BLaER1 (cell line): ENCODE data around the gene FCRL1.

Source experiments
- H3K27ac ChIP-seq: shearing (Covaris generic); formaldehyde crosslinking; 2 replicates; pipeline ENCODE4 v1.8.1; 2022
- H3K27me3 ChIP-seq: shearing (Covaris generic); formaldehyde crosslinking; 2 replicates; pipeline ENCODE4 v1.8.1; 2022
- H3K36me3 ChIP-seq: shearing (Covaris generic); formaldehyde crosslinking; 2 replicates; pipeline ENCODE4 v1.8.1; 2022
- H3K4me1 ChIP-seq: shearing (Covaris generic); formaldehyde crosslinking; 2 replicates; pipeline ENCODE4 v1.8.1; 2022
- H3K4me2 ChIP-seq: shearing (Covaris generic); formaldehyde crosslinking; 2 replicates; pipeline ENCODE4 v1.8.1; 2022
- H3K4me3 ChIP-seq: shearing (Covaris generic); formaldehyde crosslinking; 2 replicates; pipeline ENCODE4 v1.8.1; 2022
- H3K9ac ChIP-seq: shearing (Covaris generic); formaldehyde crosslinking; 2 replicates; pipeline ENCODE4 v1.8.1; 2022
- H3K9me3 ChIP-seq: shearing (Covaris generic); formaldehyde crosslinking; 2 replicates; pipeline ENCODE4 v1.8.1; 2022
- H4K20me1 ChIP-seq: shearing (Covaris generic); formaldehyde crosslinking; 2 replicates; pipeline ENCODE4 v1.8.1; 2022
- Cebpa-rat ChIP-seq: shearing (Covaris generic); IDR thresholded peaks from 2 replicates; pipeline ENCODE4 v1.8.1; 2022

Gene FCRL1

DNA sequence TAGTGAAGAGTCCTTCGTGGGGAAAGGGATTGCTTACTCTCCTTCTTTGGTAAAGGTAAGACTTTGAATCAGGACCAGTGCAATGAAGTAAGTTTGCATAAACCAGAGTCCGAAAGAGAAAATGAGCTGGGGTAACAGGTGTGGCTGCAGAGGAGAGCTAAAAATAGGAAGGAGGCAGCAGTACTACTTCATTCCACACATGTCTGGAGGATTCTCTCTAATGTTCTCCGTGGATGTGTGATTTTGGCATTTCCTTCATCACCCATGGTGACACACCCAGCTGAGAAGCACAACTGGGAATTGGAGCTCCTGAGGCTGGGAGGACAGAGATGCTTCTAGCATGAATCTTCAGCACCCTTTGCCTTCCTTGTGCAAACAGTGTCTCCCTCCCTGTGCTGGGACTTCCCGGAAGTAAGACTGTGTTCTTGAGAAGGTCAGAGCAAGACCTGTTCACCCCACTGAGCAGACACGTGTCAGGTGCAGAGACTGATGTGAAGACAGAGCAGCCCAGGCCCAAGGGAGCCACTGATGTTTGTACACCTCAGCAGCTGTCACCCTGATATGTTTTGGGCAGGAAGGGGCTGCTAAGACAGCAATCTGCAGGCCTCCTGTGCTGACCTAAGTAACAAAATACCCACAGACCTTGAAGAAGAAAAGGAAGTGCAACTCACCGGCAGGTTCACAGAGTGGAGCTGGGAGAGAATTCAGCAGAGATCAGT, 13.3 kb downstream of the FCRL1 start:
- H3K4me3 ChIP-seq, result no peak overlapping the region
- no peak overlapping the region for H3K9ac ChIP-seq
- H3K36me3 ChIP-seq, result no peaks in the 10 kb centered on the region
- H3K27me3 ChIP-seq, result no peaks in the 10 kb centered on the region
- no peaks in the 10 kb centered on the region for H4K20me1 ChIP-seq
- no peak overlapping the region for H3K27ac ChIP-seq
- H3K9me3 ChIP-seq, result peaks cover 8% of the 10 kb centered on the region
- no peak overlapping the region for H3K4me2 ChIP-seq
- TF ChIP-seq Cebpa-rat, result no peak
- no peaks in the 10 kb centered on the region; the same call in 1 of the 2 replicates for H3K4me1 ChIP-seq

DNA sequence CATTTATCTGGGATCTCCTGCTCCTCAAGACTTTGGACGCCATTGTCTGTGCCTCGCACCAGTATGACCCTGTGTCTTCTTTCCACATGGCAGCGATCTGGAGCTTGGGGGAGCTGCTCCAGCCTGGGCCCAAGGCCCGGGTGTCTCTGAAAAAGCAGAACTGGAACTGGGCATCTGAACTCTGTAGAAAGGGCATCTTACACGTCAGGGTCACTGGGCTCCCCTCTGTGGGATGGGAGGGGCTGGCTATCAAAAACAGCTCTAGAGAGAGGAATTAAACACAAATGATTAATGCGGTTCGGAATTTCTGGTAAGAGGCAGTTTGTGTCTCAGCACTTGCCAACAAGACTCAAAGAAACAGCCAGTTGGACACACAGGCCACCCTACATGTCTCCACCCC, 16.1 kb downstream of the FCRL1 start:
- no peak overlapping the region for H3K27ac ChIP-seq
- no peaks in the 10 kb centered on the region for H3K36me3 ChIP-seq
- no peaks in the 10 kb centered on the region for H4K20me1 ChIP-seq
- H3K9ac ChIP-seq, result no peak overlapping the region
- TF ChIP-seq Cebpa-rat, result no peak
- H3K4me1 ChIP-seq, result no peaks in the 10 kb centered on the region; the same call in 1 of the 2 replicates
- H3K4me2 ChIP-seq, result no peak overlapping the region
- H3K9me3 ChIP-seq, result peaks cover 8% of the 10 kb centered on the region; the same call in 1 of the 2 replicates
- H3K27me3 ChIP-seq, result no peaks in the 10 kb centered on the region
- H3K4me3 ChIP-seq, result no peak overlapping the region

DNA sequence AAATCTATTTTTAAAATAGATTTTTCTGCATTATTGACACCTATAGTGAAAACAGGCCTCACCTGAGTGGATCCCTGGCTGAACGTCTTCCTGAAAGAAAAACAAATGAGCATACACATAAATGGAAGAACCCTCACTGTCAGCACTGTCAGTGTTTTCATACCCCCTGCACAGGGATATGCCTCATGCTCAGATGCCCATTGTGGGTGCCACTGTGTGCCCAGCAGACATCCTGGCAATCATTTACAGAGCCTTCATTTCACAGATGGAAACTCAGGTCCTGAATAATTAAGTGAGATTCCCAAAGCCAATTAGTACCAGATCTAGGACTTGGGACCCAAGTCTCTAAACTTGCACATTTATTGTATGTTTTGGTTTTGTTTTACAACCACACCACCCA, 19.9 kb downstream of the FCRL1 start:
- no peak overlapping the region for H3K27ac ChIP-seq
- no peak for TF ChIP-seq Cebpa-rat
- no peak overlapping the region for H3K9ac ChIP-seq
- H3K36me3 ChIP-seq, result no peaks in the 10 kb centered on the region
- H3K27me3 ChIP-seq, result no peaks in the 10 kb centered on the region
- no peak overlapping the region for H3K4me2 ChIP-seq
- H3K4me1 ChIP-seq, result peaks cover 6% of the 10 kb centered on the region; the same call in 1 of the 2 replicates
- H4K20me1 ChIP-seq, result no peaks in the 10 kb centered on the region
- H3K9me3 ChIP-seq, result peaks cover 8% of the 10 kb centered on the region; the same call in 1 of the 2 replicates
- no peak overlapping the region for H3K4me3 ChIP-seq

DNA sequence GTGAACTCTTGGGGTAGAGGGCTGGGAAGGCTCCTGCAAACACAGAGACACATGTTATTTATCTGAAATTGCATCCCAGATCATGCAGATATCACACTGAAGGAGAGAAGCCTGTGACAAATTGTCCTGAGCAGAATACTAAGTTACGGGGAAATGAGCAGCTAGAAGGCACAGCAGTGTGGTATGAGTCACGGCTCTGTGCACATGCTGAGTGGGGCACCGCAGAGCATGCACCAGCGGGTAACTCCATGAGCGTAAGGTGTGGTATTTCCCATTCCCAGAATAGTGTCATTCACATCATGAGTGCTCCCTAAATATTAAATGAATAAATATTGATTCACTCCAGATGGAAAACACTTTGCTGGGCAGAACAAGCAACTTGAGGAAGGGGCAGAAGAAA, 21.7 kb downstream of the FCRL1 start:
- H3K27ac ChIP-seq, result no peak overlapping the region
- no peaks in the 10 kb centered on the region for H4K20me1 ChIP-seq
- peaks cover 6% of the 10 kb centered on the region; the same call in 1 of the 2 replicates for H3K4me1 ChIP-seq
- peaks cover 17% of the 10 kb centered on the region for H3K9me3 ChIP-seq
- H3K36me3 ChIP-seq, result no peaks in the 10 kb centered on the region
- H3K27me3 ChIP-seq, result no peaks in the 10 kb centered on the region
- no peak overlapping the region for H3K4me3 ChIP-seq
- H3K9ac ChIP-seq, result no peak overlapping the region
- 0 out of 2 replicates have a peak overlapping the region, but pooled peaks have one; percentile 0 for H3K4me2 ChIP-seq
- TF ChIP-seq Cebpa-rat, result no peak

DNA sequence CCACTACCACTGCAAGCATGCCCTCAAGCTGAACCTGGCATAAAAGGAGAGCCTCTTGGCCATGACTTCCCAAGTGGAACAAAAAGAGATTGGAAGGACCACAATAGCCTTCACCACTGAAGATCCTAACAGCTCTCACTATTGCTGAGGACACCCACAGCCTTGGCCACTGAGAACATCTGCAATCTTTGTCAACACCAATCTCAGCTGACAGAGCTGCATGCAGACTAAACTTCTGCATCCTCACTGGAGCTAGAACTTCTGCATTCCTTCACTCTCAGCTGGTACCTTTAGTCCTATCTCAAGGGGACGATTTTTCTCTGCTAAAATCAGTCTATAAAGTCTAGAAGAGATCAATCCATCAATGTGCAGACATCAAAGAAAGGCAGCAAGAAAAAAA, 34.7 kb downstream of the FCRL1 start:
- TF ChIP-seq Cebpa-rat, result no peak
- Histone ChIP-seq H3K4me2 (no peak overlapping the region), H3K27me3 (no peaks in the 10 kb centered on the region), H3K4me1 (peaks cover 7% of the 10 kb centered on the region; the same call in 1 of the 2 replicates), H3K36me3 (no peaks in the 10 kb centered on the region), H4K20me1 (no peaks in the 10 kb centered on the region), H3K9me3 (no peaks in the 10 kb centered on the region), H3K4me3 (no peak overlapping the region), H3K9ac (no peak overlapping the region), H3K27ac (no peak overlapping the region)

DNA sequence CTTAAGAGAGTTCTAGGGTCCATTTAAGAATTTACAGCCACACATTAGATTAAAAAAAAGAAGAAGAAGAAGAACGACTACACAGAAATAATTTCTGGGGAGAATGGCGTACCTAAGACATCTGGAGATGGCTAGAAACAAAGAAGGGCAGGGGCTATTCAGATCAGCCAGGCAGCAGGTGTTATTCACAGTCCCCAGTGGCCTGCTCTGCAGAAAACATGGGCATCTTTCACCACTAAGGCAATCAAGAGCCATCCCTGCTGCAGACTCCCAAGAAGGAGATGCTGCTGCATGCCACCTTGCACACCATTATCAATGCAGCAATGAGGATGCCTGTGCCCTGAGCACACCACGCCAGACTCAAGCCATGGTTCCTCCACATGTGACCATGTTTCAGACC, 35.1 kb downstream of the FCRL1 start:
- Histone ChIP-seq H3K9me3 (no peaks in the 10 kb centered on the region), H3K4me1 (peaks cover 7% of the 10 kb centered on the region; the same call in 1 of the 2 replicates), H3K9ac (no peak overlapping the region), H4K20me1 (no peaks in the 10 kb centered on the region), H3K4me2 (no peak overlapping the region), H3K4me3 (no peak overlapping the region), H3K27ac (no peak overlapping the region), H3K27me3 (no peaks in the 10 kb centered on the region), H3K36me3 (no peaks in the 10 kb centered on the region)
- TF ChIP-seq Cebpa-rat, result no peak

DNA sequence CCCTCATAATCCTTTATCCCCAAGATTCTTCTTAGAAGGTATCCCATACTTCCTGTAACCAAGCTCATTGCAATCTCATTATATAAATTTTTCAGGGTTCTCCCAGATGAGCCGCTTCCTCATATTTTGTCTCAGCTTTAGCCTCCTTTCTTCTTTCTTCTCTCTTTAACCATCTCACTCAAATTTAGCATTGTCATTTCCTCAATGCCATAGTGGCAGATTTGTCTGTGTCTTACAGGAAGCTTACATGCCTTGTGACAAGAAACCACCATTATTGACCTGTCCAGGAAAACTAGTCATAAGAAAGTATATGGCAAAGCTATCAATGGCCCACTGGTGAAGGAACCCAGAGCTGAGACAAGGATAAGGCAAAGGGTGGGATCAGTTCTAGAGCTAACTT, 37.0 kb downstream of the FCRL1 start:
- Histone ChIP-seq H3K9me3 (no peaks in the 10 kb centered on the region), H3K4me1 (peaks cover 7% of the 10 kb centered on the region; the same call in 1 of the 2 replicates), H3K4me2 (no peak overlapping the region), H3K27ac (no peak overlapping the region), H3K9ac (no peak overlapping the region), H3K27me3 (no peaks in the 10 kb centered on the region), H3K36me3 (no peaks in the 10 kb centered on the region), H3K4me3 (no peak overlapping the region), H4K20me1 (no peaks in the 10 kb centered on the region)
- TF ChIP-seq Cebpa-rat, result no peak

DNA sequence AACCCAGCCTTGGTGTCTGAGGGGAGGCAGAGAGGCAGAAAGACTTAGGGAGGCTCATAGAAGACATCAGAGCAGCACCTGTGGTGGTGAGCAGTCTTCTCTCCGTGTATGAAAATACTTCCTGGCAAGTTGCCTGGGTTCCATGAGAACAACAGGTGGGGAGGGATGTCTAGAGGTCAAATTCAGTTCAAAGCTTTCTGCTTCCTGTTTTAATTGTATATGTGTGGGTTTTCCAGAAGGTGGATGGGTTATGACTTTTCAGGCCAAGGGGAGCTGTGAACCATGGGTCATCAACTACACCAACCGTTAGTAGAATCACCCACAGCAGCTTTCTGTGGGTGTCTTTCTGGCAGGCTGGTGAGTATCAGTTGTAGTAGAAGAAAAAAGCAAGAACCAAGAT, 38.9 kb downstream of the FCRL1 start:
- H3K36me3 ChIP-seq, result no peaks in the 10 kb centered on the region
- H3K27ac ChIP-seq, result no peak overlapping the region
- H3K4me3 ChIP-seq, result no peak overlapping the region
- no peak for TF ChIP-seq Cebpa-rat
- no peaks in the 10 kb centered on the region for H3K9me3 ChIP-seq
- H4K20me1 ChIP-seq, result no peaks in the 10 kb centered on the region
- H3K9ac ChIP-seq, result no peak overlapping the region
- H3K27me3 ChIP-seq, result no peaks in the 10 kb centered on the region
- no peak overlapping the region; the same call in 1 of the 2 replicates for H3K4me2 ChIP-seq
- H3K4me1 ChIP-seq, result peaks cover 7% of the 10 kb centered on the region; the same call in 1 of the 2 replicates

DNA sequence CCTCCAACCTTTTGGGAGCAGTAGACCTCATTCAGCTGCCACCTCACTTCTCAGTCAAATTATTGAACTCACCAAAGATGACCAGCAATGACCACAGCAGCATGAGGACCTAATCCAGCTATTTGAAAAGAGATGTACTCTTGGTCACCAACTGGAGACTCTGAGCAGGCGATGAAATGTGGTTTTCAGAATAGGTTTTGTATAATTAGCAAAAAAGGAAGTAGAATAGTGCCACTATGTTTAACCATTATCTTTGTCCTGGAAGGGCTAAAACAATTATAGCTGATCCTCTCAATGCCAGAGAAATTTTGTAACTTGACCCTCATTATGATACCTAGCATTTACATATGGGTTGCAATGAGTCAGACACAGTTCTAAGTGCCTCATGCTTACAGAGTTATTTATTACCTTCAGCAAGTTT, 42.9 kb downstream of the FCRL1 start, which contains the start of gene FCRL2:
Gene FCRL2 (minus strand): TSS at position 162 of the 421 bp plus-strand sequence. CDS start 59 bp downstream, at position 103.
- no peak within 1 kb of the TSS for H3K9ac ChIP-seq
- H3K4me2 ChIP-seq, result no peak within 1 kb of the TSS
- H3K36me3 ChIP-seq, result no peaks in the 10 kb centered on the region
- H3K27me3 ChIP-seq, result no peaks in the 10 kb centered on the region
- H3K27ac ChIP-seq, result no peak within 1 kb of the TSS
- H3K9me3 ChIP-seq, result no peaks in the 10 kb centered on the region
- no peaks in the 10 kb centered on the region for H4K20me1 ChIP-seq
- TF ChIP-seq Cebpa-rat, result no peak
- peaks cover 4% of the 10 kb centered on the region for H3K4me1 ChIP-seq
- no peak within 1 kb of the TSS for H3K4me3 ChIP-seq

DNA sequence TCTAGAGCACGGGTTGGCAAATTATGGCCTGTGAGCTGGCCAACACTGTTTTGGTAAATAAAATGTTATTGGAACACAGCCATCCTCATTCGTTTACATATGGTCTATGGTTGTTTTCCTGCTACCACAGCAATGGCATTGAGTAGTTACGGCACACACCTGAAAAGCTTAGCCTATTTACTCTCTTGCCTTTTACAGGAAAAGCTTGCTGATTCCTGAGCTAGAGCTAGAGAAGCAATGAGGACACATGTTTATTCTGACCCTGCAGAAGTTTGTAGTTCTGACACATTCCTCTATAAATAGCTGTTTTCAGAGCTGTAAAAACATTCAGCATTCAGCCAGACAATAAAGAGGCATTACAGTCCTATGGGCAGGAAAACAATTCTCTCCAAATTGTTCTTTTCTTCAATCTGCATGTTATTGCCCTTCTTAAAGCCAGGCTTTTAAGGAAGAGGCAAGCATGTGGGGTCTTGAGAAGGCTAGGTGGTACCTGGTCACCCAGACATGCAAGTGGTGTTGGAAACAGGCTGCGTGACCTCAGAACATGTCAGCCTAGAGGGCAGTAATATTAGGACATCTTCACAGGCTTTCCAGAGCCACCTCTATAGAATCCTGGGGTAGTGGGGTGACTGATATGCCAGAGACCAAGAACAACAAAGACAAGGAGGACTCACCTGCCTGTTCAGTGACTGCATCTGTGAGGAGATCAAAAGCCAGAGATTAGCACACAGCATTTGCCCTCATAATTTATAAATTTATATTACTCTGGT, 44.6 kb downstream of the FCRL1 start:
- TF ChIP-seq Cebpa-rat, result no peak
- H3K27me3 ChIP-seq, result no peaks in the 10 kb centered on the region
- no peaks in the 10 kb centered on the region for H3K9me3 ChIP-seq
- H3K4me1 ChIP-seq, result peaks cover 9% of the 10 kb centered on the region
- H4K20me1 ChIP-seq, result no peaks in the 10 kb centered on the region
- H3K36me3 ChIP-seq, result no peaks in the 10 kb centered on the region
- H3K9ac ChIP-seq, result no peak overlapping the region
- no peak overlapping the region for H3K4me2 ChIP-seq
- no peak overlapping the region for H3K27ac ChIP-seq
- H3K4me3 ChIP-seq, result no peak overlapping the region
